H1 (cell line): ENCODE measurements around the gene AGTR1. TPM values are rescaled to one million over a fixed set of nuclear protein-coding genes. Genes with fewer than 3 reads are reported as not detected.

ENCODE experiments used
- CTCF ChIA-PET: fragments of 300-600 bp; sonication (Branson Sonifier 250); formaldehyde crosslinking; loops from one replicate; lab custom pipeline; 2021; ENCODE audit not compliant: partially characterized antibody; lab: Charles Lee
- POLR2A ChIA-PET: fragments of 300-600 bp; sonication (Branson Sonifier 250); formaldehyde crosslinking; loops from one replicate; lab custom pipeline; 2021; ENCODE audit warnings: inconsistent platforms; ENCODE audit not compliant: partially characterized antibody; lab: Charles Lee
- DNase-seq, 2 experiments: peaks; one replicate each; pipeline versions ENCODE4 v3.0.0 to v3.0.0-alpha.2; 2010 to 2022; ENCODE audit warnings: low spot score in 2 of 2, low read depth in 1 of 2, mixed read lengths in 1 of 2
- FAIRE-seq: peaks from 2 replicates; lab custom pipeline; 2011; peaks lifted over from hg19 to GRCh38; lab: Jason Lieb, UNC
- H2AFZ ChIP-seq: 2 replicates; pipeline ENCODE4 v1.8.1; 2012; ENCODE audit warnings: low read length, inconsistent platforms
- H2AK5ac ChIP-seq: 2 replicates; pipeline ENCODE4 v1.6.1; 2013; ENCODE audit warnings: low read depth, low read length
- H2BK120ac ChIP-seq: replicated peaks from 2 replicates; pipeline ENCODE3; 2013; ENCODE audit warnings: low read depth, low read length, inconsistent platforms
- H2BK12ac ChIP-seq: 2 replicates; pipeline ENCODE4 v1.6.1; 2013; ENCODE audit warnings: low read depth, low read length
- H2BK15ac ChIP-seq: 2 replicates; pipeline ENCODE4 v1.6.1; 2013; ENCODE audit warnings: low read length
- H2BK20ac ChIP-seq: 2 replicates; pipeline ENCODE4 v1.6.1; 2013; ENCODE audit warnings: low read length
- H2BK5ac ChIP-seq: 2 replicates; pipeline ENCODE4 v1.6.1; 2013; ENCODE audit warnings: low read depth, low read length
- H3K14ac ChIP-seq: 2 replicates; pipeline ENCODE4 v1.6.1; 2013; ENCODE audit warnings: inconsistent platforms; ENCODE audit not compliant: insufficient read length
- H3K18ac ChIP-seq: 2 replicates; pipeline ENCODE4 v1.6.1; 2013; ENCODE audit warnings: low read length; ENCODE audit errors: extremely low read depth
- H3K23ac ChIP-seq: 2 replicates; pipeline ENCODE4 v1.6.1; 2013; ENCODE audit warnings: inconsistent platforms; ENCODE audit not compliant: insufficient read length
- H3K23me2 ChIP-seq: 2 replicates; pipeline ENCODE4 v1.6.1; 2013; ENCODE audit warnings: low read depth, low read length
- H3K27ac ChIP-seq: 2 replicates; pipeline ENCODE4 v1.6.1; 2011; ENCODE audit warnings: low read depth, low read length, inconsistent platforms
- H3K27me3 ChIP-seq, 4 experiments: replicated peaks in 1 of 4; 1 replicate in 1 of 4; 2 replicates in 3 of 4; pipeline versions ENCODE4 v1.6.1 to v1.8.1; 2011 to 2013; ENCODE audit warnings: low read length in 3 of 4, mild to moderate bottlenecking in 3 of 4, inconsistent platforms in 2 of 4, mixed read lengths in 2 of 4, moderate library complexity in 1 of 4; ENCODE audit not compliant: control insufficient read depth in 3 of 4, insufficient read depth in 3 of 4; ENCODE audit errors: extremely low read depth in 1 of 4
- H3K36me3 ChIP-seq, 4 experiments: 2 replicates each; pipeline versions ENCODE4 v1.6.1 to v1.8.1; 2011 to 2013; ENCODE audit warnings: mild to moderate bottlenecking in 4 of 4, low read length in 3 of 4, moderate library complexity in 2 of 4, control low read depth in 1 of 4, inconsistent platforms in 1 of 4; ENCODE audit not compliant: insufficient read depth in 4 of 4, control insufficient read depth in 2 of 4
- H3K4ac ChIP-seq: replicated peaks from 2 replicates; pipeline ENCODE3; 2013; ENCODE audit warnings: low read length, low read depth, mixed read lengths, inconsistent platforms; ENCODE audit not compliant: insufficient read length
- H3K4me1 ChIP-seq, 4 experiments: replicated peaks in 1 of 4; 1 replicate in 1 of 4; 2 replicates in 3 of 4; pipeline versions ENCODE4 v1.6.1 to v1.8.1; 2011 to 2013; ENCODE audit warnings: low read length in 3 of 4, inconsistent platforms in 2 of 4, mixed read lengths in 1 of 4; ENCODE audit not compliant: insufficient read depth in 4 of 4, control insufficient read depth in 3 of 4
- H3K4me2 ChIP-seq, 2 experiments: 2 replicates each; pipeline versions ENCODE4 v1.6.1 to v1.8.1; 2011 to 2013; ENCODE audit warnings: low read depth in 2 of 2, low read length in 2 of 2, control low read depth in 1 of 2, inconsistent platforms in 1 of 2, mild to moderate bottlenecking in 1 of 2; ENCODE audit not compliant: insufficient read depth in 1 of 2
- H3K4me3 ChIP-seq, 4 experiments: fragments of 200-600, 300-600 bp in 1 of 4; sonication (generic), shearing (Covaris generic), sonication (Bioruptor Twin) in 1 of 4; 2 replicates each; pipeline versions ENCODE4 v1.5.1 to v1.8.1; 2011 to 2016; ENCODE audit warnings: low read length in 4 of 4, low read depth in 3 of 4, control low read depth in 2 of 4, inconsistent platforms in 2 of 4, mild to moderate bottlenecking in 2 of 4, mixed read lengths in 1 of 4, moderate library complexity in 1 of 4; ENCODE audit not compliant: insufficient read depth in 2 of 4; ENCODE audit errors: extremely low read depth in 1 of 4
- H3K56ac ChIP-seq: replicated peaks from 2 replicates; pipeline ENCODE3; 2013; ENCODE audit warnings: low read depth, mild to moderate bottlenecking, mixed read lengths, low read length, inconsistent platforms; ENCODE audit not compliant: insufficient read length
- H3K79me1 ChIP-seq: 2 replicates; pipeline ENCODE4 v1.6.1; 2013; ENCODE audit warnings: low read depth, low read length, control low read depth
- H3K79me2 ChIP-seq, 2 experiments: 2 replicates each; pipeline versions ENCODE4 v1.6.1 to v1.8.1; 2012 to 2013; ENCODE audit warnings: low read length in 2 of 2, mild to moderate bottlenecking in 2 of 2, inconsistent platforms in 1 of 2; ENCODE audit not compliant: insufficient read depth in 2 of 2, control insufficient read depth in 1 of 2
- H3K9ac ChIP-seq, 4 experiments: replicated peaks in 1 of 4; 1 replicate in 1 of 4; 2 replicates in 3 of 4; pipeline versions ENCODE4 v1.6.1 to v1.8.1; 2011 to 2013; ENCODE audit warnings: low read depth in 3 of 4, low read length in 3 of 4, control low read depth in 2 of 4, mild to moderate bottlenecking in 2 of 4, moderate library complexity in 2 of 4, inconsistent platforms in 1 of 4; ENCODE audit errors: extremely low read depth in 1 of 4
- H3K9me3 ChIP-seq, 2 experiments: 2 replicates each; pipeline versions ENCODE4 v1.6.1 to v1.8.1; 2012 to 2013; ENCODE audit warnings: mild to moderate bottlenecking in 2 of 2, moderate library complexity in 2 of 2, control low read depth in 1 of 2, inconsistent platforms in 1 of 2, low read depth in 1 of 2, low read length in 1 of 2, mixed read lengths in 1 of 2; ENCODE audit not compliant: insufficient read depth in 2 of 2
- H4K20me1 ChIP-seq, 2 experiments: replicated peaks in 1 of 2; 2 replicates each; pipeline versions ENCODE3 to v1.8.1; 2011 to 2013; ENCODE audit warnings: inconsistent platforms in 2 of 2, low read length in 2 of 2, mild to moderate bottlenecking in 1 of 2; ENCODE audit not compliant: insufficient read depth in 2 of 2, control insufficient read depth in 1 of 2
- H4K5ac ChIP-seq: 2 replicates; pipeline ENCODE4 v1.6.1; 2013; ENCODE audit warnings: low read length, low read depth, mixed read lengths, inconsistent platforms; ENCODE audit not compliant: insufficient read length
- H4K8ac ChIP-seq: 2 replicates; pipeline ENCODE4 v1.8.0; 2013; ENCODE audit warnings: mild to moderate bottlenecking, moderate library complexity, low read length, inconsistent platforms; ENCODE audit not compliant: insufficient read depth; ENCODE audit errors: extremely low read depth
- H4K91ac ChIP-seq: replicated peaks from 2 replicates; pipeline ENCODE3; 2013; ENCODE audit warnings: low read length, mixed read lengths, inconsistent platforms; ENCODE audit not compliant: insufficient read length
- CBX5 ChIP-seq: fragments of 300-800, 300-1000 bp; sonication (generic); IDR thresholded peaks from 2 replicates; pipeline ENCODE4 v1.7.1; 2016; ENCODE audit warnings: antibody characterized with exemption, low read length, low read depth
- CEBPB ChIP-seq: IDR thresholded peaks from 2 replicates; pipeline ENCODE4 v1.6.1; 2012; ENCODE audit warnings: low read depth, low read length
- HDAC6 ChIP-seq: IDR thresholded peaks from one replicate; pipeline ENCODE4 v1.7.1; 2012; ENCODE audit warnings: low read depth, mild to moderate bottlenecking, inconsistent platforms, low read length, moderate library complexity
- POU5F1 ChIP-seq: IDR thresholded peaks from 2 replicates; pipeline ENCODE4 v1.6.1; 2011; ENCODE audit warnings: low read depth, mild to moderate bottlenecking, low read length, moderate library complexity
- RAD21 ChIP-seq, 2 experiments: IDR thresholded peaks in 1 of 2; conservative IDR thresholded peaks in 1 of 2; 2 replicates each; pipeline ENCODE4 v1.6.1; 2011; ENCODE audit warnings: low read depth in 2 of 2, low read length in 2 of 2, improper control_type of control experiment in 1 of 2, inconsistent platforms in 1 of 2, mild to moderate bottlenecking in 1 of 2, moderate library complexity in 1 of 2
- SIN3A ChIP-seq, 2 experiments: IDR thresholded peaks in 1 of 2; conservative IDR thresholded peaks in 1 of 2; 2 replicates each; pipeline ENCODE4 v1.6.1; 2011 to 2012; ENCODE audit warnings: low read length in 2 of 2, improper control_type of control experiment in 1 of 2, low read depth in 1 of 2, mild to moderate bottlenecking in 1 of 2
- SP1 ChIP-seq: IDR thresholded peaks from 2 replicates; pipeline ENCODE4 v1.6.1; 2011; ENCODE audit warnings: low read depth, low read length
- SP2 ChIP-seq: IDR thresholded peaks from 2 replicates; pipeline ENCODE4 v1.6.1; 2012; ENCODE audit warnings: mild to moderate bottlenecking, low read length, inconsistent platforms
- SUZ12 ChIP-seq: fragments of 200-600 bp; sonication (generic); IDR thresholded peaks from 2 replicates; pipeline ENCODE4 v1.6.1; 2012; ENCODE audit warnings: mild to moderate bottlenecking, inconsistent platforms, low read length, moderate library complexity, mixed read lengths
- TAF1 ChIP-seq: IDR thresholded peaks from 2 replicates; pipeline ENCODE4 v1.6.1; 2011; ENCODE audit warnings: mild to moderate bottlenecking, low read depth, low read length
- USF2 ChIP-seq: IDR thresholded peaks from 2 replicates; pipeline ENCODE4 v1.6.1; 2011; ENCODE audit warnings: low read length, improper control_type of control experiment
- YY1 ChIP-seq: IDR thresholded peaks from 2 replicates; pipeline ENCODE4 v1.6.1; 2011; ENCODE audit warnings: low read depth, mild to moderate bottlenecking, low read length
- WGBS, 2 experiments: shearing (Covaris generic) in 1 of 2; methylation state at CpG; one replicate each; pipeline versions ENCODE4 v1.1.6 to v1.1.7; 2013 to 2015; ENCODE audit warnings: low lambda C conversion rate in 2 of 2, mixed read lengths in 2 of 2, inconsistent platforms in 1 of 2, low coverage in 1 of 2, missing lambda C conversion rate in 1 of 2; ENCODE audit not compliant: insufficient replicate concordance in 2 of 2, insufficient coverage in 1 of 2, insufficient read length in 1 of 2; ENCODE audit errors: extremely low coverage in 1 of 2, missing lambda C conversion rate in 1 of 2; 5-methylcytosine and 5-hydroxymethylcytosine counted together
- polyA plus RNA-seq, 7 experiments: library from polyadenylated mRNA; depleted of rRNA in 3 of 7; stranded (reverse) in 5 of 7; unstranded in 2 of 7; fragments of >200 nt in 5 of 7; fragments of 200-250 nt in 2 of 7; gene quantifications; 1 replicate in 5 of 7; 2 replicates in 1 of 7; 4 replicates in 1 of 7; pipeline versions ENCODE4 v1.2.1 to v1.2.3, GENCODE V29; 2011 to 2013; ENCODE audit warnings: missing spikeins in 2 of 7, mixed read lengths in 2 of 7
- total RNA-seq: library from RNA; stranded (reverse); fragmentation: NEBNext Ultra II Directional; extraction: Animal tissue kit (Norgen Biotek cat#: 25700); gene quantifications from 2 replicates; pipeline ENCODE4 v1.2.1, GENCODE V29; 2021

AGTR1 gene
- total and polyA plus RNA-seq, 2 of the 8 experiments (the other 6 are each of a cell fraction or from before 2014, with no cell fraction given) = 0.03 TPM; not detected in 1

- Histone ChIP-seq H3K27me3 (no peaks in the 10 kb centered on the region), H4K8ac (no peak overlapping the region), H2BK15ac (no peak overlapping the region), H2BK120ac (no peak overlapping the region), H3K79me1 (no peaks in the 10 kb centered on the region), H3K4me1 (peaks cover 0 to 4% (median 3%) of the 10 kb centered on the region in 4 experiments; a peak in 5 of 7 replicates), H4K5ac (no peak overlapping the region), H4K91ac (no peak overlapping the region), H3K23ac (no peak overlapping the region), H3K14ac (no peak overlapping the region), H2BK12ac (no peak overlapping the region), H3K9ac (no peak overlapping the region), H3K23me2 (no peaks in the 10 kb centered on the region), H3K79me2 (no peaks in the 10 kb centered on the region), H3K27ac (no peak overlapping the region), H3K4me2 (no peak overlapping the region), H2BK5ac (no peak overlapping the region), H3K18ac (no peak overlapping the region), H4K20me1 (no peaks in the 10 kb centered on the region), H3K56ac (no peak overlapping the region), H3K9me3 (no peaks in the 10 kb centered on the region), H3K4me3 (no peak overlapping the region), H2AK5ac (no peak overlapping the region), H3K36me3 (no peaks in the 10 kb centered on the region), H3K4ac (no peak overlapping the region), H2AFZ (0 out of 2 replicates have a peak overlapping the region, but pooled peaks have one; percentile 1), H2BK20ac (no peak overlapping the region)
- FAIRE-seq (no peak), DNase-seq (no peak)
- WGBS, 2 experiments = 84% methylated on average over 3 of the region's 3 CpGs; no CpG with 5 or more reads in 1 of the 2 experiments
- CTCF ChIA-PET = interaction anchor here (1.1 to 5.8 kb wide), 9 partner anchors 10 to 338 kb away, joined by 3 to 51 read pairs (median 4); no protein-coding TSS in a partner anchor
- POLR2A ChIA-PET = no interaction called here
- TF ChIP-seq SIN3A (conservative IDR thresholded peaks at IDR 0.05 in 1 of 2, IDR thresholded peaks at IDR 0.05 in 1 of 2; ENCODE audit: low read depth in 1 of 2, low read length in 2 of 2) = no peak
- no peak for TF ChIP-seq HDAC6
- no peak for TF ChIP-seq TAF1
- TF ChIP-seq RAD21 (IDR thresholded peaks at IDR 0.05 in 1 of 2, conservative IDR thresholded peaks at IDR 0.05 in 1 of 2; ENCODE audit: low read depth in 2 of 2, low read length in 2 of 2) = no peak
- TF ChIP-seq CEBPB = no peak
- no peak for TF ChIP-seq USF2
- no peak for TF ChIP-seq SP2
- TF ChIP-seq SP1 = no peak
- no peak for TF ChIP-seq POU5F1
- no peak for TF ChIP-seq CBX5
- no peak for TF ChIP-seq YY1
- TF ChIP-seq SUZ12 = no peak
These were observed 20.3 kb downstream of the AGTR1 start for GRCh38 chr3:148717885-148718561.
